Keratinocyte (primary cell): ENCODE results near the gene HAX1. TPM values are rescaled to one million over a fixed set of nuclear protein-coding genes. Genes with fewer than 3 reads are reported as not detected.

Source experiments
- DNase-seq: peaks from one replicate; pipeline ENCODE4 v3.0.0-alpha.2; 2011; ENCODE audit warnings: low read depth, missing footprints, low spot score
- FAIRE-seq: peaks from 2 replicates; lab custom pipeline; 2011; peaks lifted over from hg19 to GRCh38; lab: Jason Lieb, UNC
- H2AFZ ChIP-seq: 2 replicates; pipeline ENCODE4 v1.6.0; 2012; ENCODE audit warnings: low read length, control low read depth, inconsistent platforms; ENCODE audit not compliant: control insufficient read depth
- H3K27ac ChIP-seq: 2 replicates; pipeline ENCODE4 v1.5.1; 2011; ENCODE audit warnings: low read length; ENCODE audit not compliant: control insufficient read depth, insufficient read depth
- H3K27me3 ChIP-seq: 3 replicates; pipeline ENCODE4 v1.6.0; 2011; ENCODE audit warnings: low read length; ENCODE audit not compliant: control insufficient read depth, insufficient read depth; ENCODE audit errors: extremely low read depth
- H3K36me3 ChIP-seq, 2 experiments: 2 replicates in 1 of 2; 3 replicates in 1 of 2; pipeline ENCODE4 v1.5.1; 2011; ENCODE audit warnings: low read length in 2 of 2, mild to moderate bottlenecking in 1 of 2; ENCODE audit not compliant: control insufficient read depth in 2 of 2, insufficient read depth in 2 of 2; ENCODE audit errors: extremely low read depth in 1 of 2
- H3K4me1 ChIP-seq: 3 replicates; pipeline ENCODE4 v1.5.1; 2011; ENCODE audit warnings: low read length; ENCODE audit not compliant: control insufficient read depth, insufficient read depth; ENCODE audit errors: extremely low read depth
- H3K4me2 ChIP-seq: 3 replicates; pipeline ENCODE4 v1.6.0; 2011; ENCODE audit warnings: low read depth, low read length; ENCODE audit not compliant: control insufficient read depth, insufficient read depth; ENCODE audit errors: extremely low read depth
- H3K4me3 ChIP-seq, 3 experiments: fragments of 200-600 bp in 1 of 3; sonication (generic) in 1 of 3; 2 replicates in 2 of 3; 3 replicates in 1 of 3; pipeline ENCODE4 v1.5.1; 2011 to 2016; ENCODE audit warnings: low read length in 3 of 3, mild to moderate bottlenecking in 3 of 3, control low read depth in 2 of 3, inconsistent platforms in 1 of 3, low read depth in 1 of 3, mixed read lengths in 1 of 3, mixed run types in 1 of 3, moderate library complexity in 1 of 3; ENCODE audit not compliant: control insufficient read depth in 2 of 3, insufficient read depth in 2 of 3; ENCODE audit errors: extremely low read depth in 1 of 3
- H3K79me2 ChIP-seq: 2 replicates; pipeline ENCODE4 v1.6.0; 2012; ENCODE audit warnings: low read length; ENCODE audit not compliant: control insufficient read depth, insufficient read depth
- H3K9ac ChIP-seq: 3 replicates; pipeline ENCODE4 v1.6.0; 2011; ENCODE audit warnings: low read length; ENCODE audit not compliant: control insufficient read depth, insufficient read depth; ENCODE audit errors: extremely low read depth
- H3K9me1 ChIP-seq: 3 replicates; pipeline ENCODE4 v1.6.0; 2011; ENCODE audit warnings: low read length; ENCODE audit not compliant: control insufficient read depth, insufficient read depth; ENCODE audit errors: extremely low read depth
- H3K9me3 ChIP-seq: 2 replicates; pipeline ENCODE4 v1.5.1; 2012; ENCODE audit warnings: low read depth, low read length; ENCODE audit not compliant: control insufficient read depth
- H4K20me1 ChIP-seq: 3 replicates; pipeline ENCODE4 v1.6.0; 2011; ENCODE audit warnings: low read length; ENCODE audit not compliant: control insufficient read depth, insufficient read depth; ENCODE audit errors: extremely low read depth
- EZH2 ChIP-seq: IDR thresholded peaks from one replicate; pipeline ENCODE4 v1.6.1; 2012; ENCODE audit warnings: inconsistent platforms, mild to moderate bottlenecking, low read length, moderate library complexity
- dilution Hi-C: fragments of 300-500 bp; cut with MboI; formaldehyde crosslinking; loops from one replicate; pipeline ENCODE4 v1.7.0; 2020; ENCODE audit warnings: low sequenced_read_pairs; ENCODE audit not compliant: extremely low pct_ligation_motif_present
- polyA plus RNA-seq, 5 experiments: library from polyadenylated mRNA; depleted of rRNA in 3 of 5; stranded (reverse) in 3 of 5; stranded (forward) in 1 of 5; unstranded in 1 of 5; fragments of >200 nt; gene quantifications; 1 replicate in 1 of 5; 2 replicates in 3 of 5; 3 replicates in 1 of 5; pipeline versions ENCODE4 v1.2.1 to v1.2.3, GENCODE V29; 2011 to 2012; ENCODE audit warnings: missing spikeins in 2 of 5, low read depth in 1 of 5, low replicate concordance in 1 of 5
- TF ChIP-seq, protein P1 (sequence below), 3 experiments: IDR thresholded peaks in 1 of 3; conservative IDR thresholded peaks in 1 of 3; optimal IDR thresholded peaks in 1 of 3; 2 replicates in 2 of 3; 3 replicates in 1 of 3; pipeline versions ENCODE3 to v1.5.1; 2011; ENCODE audit warnings: low read length in 3 of 3, mild to moderate bottlenecking in 3 of 3, moderate library complexity in 2 of 3, control low read depth in 1 of 3, inconsistent platforms in 1 of 3; ENCODE audit not compliant: insufficient read depth in 2 of 3; ENCODE audit errors: extremely low read depth in 1 of 3

The HAX1 gene
- polyA plus RNA-seq, 1 donor (not counting 4 experiments of a cell fraction or from before 2014, with no cell fraction given) = 110 TPM

DNA sequence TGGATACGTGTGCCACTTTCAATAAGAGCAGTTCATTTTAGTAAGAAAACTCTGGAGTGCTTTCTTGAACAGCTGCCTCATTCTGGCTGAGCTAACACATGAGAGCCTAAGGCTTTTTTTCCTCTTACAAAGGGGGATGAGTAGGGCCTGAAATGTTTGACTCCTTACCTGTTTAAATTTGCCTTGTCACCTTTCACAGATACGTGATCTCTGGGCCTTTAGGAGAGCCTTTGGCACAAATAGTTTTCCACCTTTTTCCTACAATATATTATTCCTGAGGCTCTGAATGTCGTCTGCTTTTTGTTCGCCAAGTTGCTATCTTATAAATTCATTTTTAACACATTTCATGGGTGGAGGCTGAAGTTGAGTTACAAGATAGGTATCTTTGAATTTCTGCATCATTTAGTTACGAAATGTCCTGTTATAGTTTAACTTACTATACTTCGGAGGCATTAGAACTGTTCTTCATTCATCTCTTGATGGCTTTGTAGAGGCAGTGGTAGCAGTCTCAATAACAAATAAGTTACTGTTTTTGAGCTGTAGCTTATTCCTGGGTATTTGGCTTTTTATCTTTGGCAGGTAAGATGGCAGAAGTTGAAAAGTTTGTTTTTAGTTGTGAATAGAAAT, 34.4 kb upstream of the HAX1 start:
- no peak for FAIRE-seq

DNA sequence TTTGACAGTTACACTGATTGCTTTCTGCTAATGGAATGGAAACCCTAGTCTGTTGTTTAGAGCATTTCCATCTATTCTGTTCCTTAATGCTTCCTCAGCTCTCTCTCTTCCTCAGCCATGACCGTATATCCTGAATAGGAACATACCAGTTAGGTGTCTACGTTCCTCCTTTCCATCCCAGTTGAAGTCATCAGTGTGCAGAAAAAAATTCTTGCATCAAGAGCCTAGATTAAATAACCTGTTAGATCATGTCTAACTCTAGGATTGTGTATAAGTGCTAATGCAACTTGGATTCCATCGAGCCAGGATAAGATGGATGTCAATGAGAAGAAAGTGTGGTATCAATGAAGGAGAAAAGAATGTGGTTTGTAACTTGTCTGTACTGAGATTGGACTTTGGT, 32.9 kb upstream of the HAX1 start:
- Histone ChIP-seq H3K27me3 (no peaks in the 10 kb centered on the region), H4K20me1 (no peaks in the 10 kb centered on the region), H3K9me3 (no peaks in the 10 kb centered on the region), H3K4me2 (no peak overlapping the region), H3K9me1 (no peaks in the 10 kb centered on the region), H3K4me1 (no peaks in the 10 kb centered on the region), H3K4me3 (no peak overlapping the region), H3K79me2 (peaks cover 42% of the 10 kb centered on the region), H3K36me3 (peaks cover 29 to 36% of the 10 kb centered on the region in 2 experiments), H3K9ac (no peak overlapping the region), H3K27ac (no peak overlapping the region), H2AFZ (no peak overlapping the region)
- dilution Hi-C loops = no loop called here
- TF ChIP-seq, protein P1, sequence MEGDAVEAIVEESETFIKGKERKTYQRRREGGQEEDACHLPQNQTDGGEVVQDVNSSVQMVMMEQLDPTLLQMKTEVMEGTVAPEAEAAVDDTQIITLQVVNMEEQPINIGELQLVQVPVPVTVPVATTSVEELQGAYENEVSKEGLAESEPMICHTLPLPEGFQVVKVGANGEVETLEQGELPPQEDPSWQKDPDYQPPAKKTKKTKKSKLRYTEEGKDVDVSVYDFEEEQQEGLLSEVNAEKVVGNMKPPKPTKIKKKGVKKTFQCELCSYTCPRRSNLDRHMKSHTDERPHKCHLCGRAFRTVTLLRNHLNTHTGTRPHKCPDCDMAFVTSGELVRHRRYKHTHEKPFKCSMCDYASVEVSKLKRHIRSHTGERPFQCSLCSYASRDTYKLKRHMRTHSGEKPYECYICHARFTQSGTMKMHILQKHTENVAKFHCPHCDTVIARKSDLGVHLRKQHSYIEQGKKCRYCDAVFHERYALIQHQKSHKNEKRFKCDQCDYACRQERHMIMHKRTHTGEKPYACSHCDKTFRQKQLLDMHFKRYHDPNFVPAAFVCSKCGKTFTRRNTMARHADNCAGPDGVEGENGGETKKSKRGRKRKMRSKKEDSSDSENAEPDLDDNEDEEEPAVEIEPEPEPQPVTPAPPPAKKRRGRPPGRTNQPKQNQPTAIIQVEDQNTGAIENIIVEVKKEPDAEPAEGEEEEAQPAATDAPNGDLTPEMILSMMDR (optimal IDR thresholded peaks at IDR 0.05 in 1 of 3, IDR thresholded peaks at IDR 0.05 in 1 of 3, conservative IDR thresholded peaks at IDR 0.05 in 1 of 3; ENCODE audit: extremely low read depth in 1 of 3, insufficient read depth in 2 of 3, low read length in 3 of 3) = no peak
- no peak for TF ChIP-seq EZH2
- FAIRE-seq (no peak), DNase-seq (no peak)

More for the DNA sequence above, 34.4 kb upstream of the HAX1 start:
- Histone ChIP-seq H3K79me2 (peaks cover 47% of the 10 kb centered on the region), H3K4me1 (no peaks in the 10 kb centered on the region), H3K36me3 (peaks cover 19 to 30% of the 10 kb centered on the region in 2 experiments), H2AFZ (no peak overlapping the region), H4K20me1 (no peaks in the 10 kb centered on the region), H3K9me1 (no peaks in the 10 kb centered on the region), H3K4me2 (no peak overlapping the region), H3K27me3 (no peaks in the 10 kb centered on the region), H3K4me3 (no peak overlapping the region), H3K9ac (no peak overlapping the region), H3K27ac (no peak overlapping the region), H3K9me3 (no peaks in the 10 kb centered on the region)
- no peak for TF ChIP-seq EZH2
- DNase-seq = no peak
- dilution Hi-C loops = no loop called here
